GM19043 (cell line): Measurements from ENCODE around the gene SLC35F1.
"Not testable (repeated sequence)": the region's sequence is repeated elsewhere in the genome, so short reads cannot be mapped to it uniquely, and the experiment has no call there.

Experiments used
- ATAC-seq: cut with Tn5 transposase; IDR thresholded peaks from one replicate; pipeline ENCODE4 v1.9.1; 2021; ENCODE audit warnings: low read depth; ENCODE audit not compliant: unreplicated experiment

Gene SLC35F1

GRCh38 chr6:117976030-117976651 is 69.1 kb downstream of the SLC35F1 start:
- ATAC-seq: peak; percentile 66

DNA sequence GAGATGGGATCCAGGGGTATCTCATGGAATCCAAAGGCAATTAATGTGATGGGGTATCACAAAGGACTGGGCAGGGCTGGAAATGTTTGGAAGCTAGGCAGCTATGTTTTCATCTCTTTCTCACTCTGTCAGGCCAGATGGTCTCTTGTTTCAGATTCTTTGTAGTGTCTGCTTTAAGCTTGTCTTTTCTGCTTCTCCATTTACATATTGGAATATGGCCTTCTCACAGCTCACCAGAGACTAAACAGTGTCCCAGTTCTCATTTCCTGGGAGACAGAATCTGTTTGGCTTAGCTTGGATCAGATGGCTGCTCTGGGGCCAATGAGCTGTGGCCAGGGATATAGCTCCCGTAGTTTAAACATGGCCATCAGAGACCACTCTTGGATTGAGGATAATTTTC is 78.9 kb downstream of the SLC35F1 start:
- no peak for ATAC-seq

GRCh38 chr6:117986396-117986795 is 79.3 kb downstream of the SLC35F1 start:
- no peak for ATAC-seq

GRCh38 chr6:117989086-117989485 is 82.0 kb downstream of the SLC35F1 start:
- ATAC-seq: no peak

- no peak for ATAC-seq
Measured at GRCh38 chr6:117990151-117990550, 83.1 kb downstream of the SLC35F1 start.

DNA sequence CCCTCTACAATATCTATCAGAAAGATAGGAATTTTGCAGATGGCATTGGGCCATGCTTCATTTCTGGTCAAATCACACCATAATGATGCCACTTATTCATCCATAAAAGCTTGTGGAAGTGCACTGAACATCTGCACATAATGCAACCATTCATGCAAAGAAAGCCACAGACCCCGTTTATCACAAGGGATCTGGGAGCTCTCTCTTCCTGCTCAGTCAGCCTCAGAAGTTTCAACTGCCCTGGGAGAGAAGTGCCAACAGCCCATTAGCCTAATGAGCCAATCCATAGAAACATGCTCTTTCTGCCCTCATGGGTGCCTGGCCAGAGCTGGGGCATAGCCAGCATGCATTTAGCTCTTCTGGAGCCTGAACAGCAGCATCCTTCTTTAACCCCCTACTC is 85.8 kb downstream of the SLC35F1 start:
- ATAC-seq: no peak

DNA sequence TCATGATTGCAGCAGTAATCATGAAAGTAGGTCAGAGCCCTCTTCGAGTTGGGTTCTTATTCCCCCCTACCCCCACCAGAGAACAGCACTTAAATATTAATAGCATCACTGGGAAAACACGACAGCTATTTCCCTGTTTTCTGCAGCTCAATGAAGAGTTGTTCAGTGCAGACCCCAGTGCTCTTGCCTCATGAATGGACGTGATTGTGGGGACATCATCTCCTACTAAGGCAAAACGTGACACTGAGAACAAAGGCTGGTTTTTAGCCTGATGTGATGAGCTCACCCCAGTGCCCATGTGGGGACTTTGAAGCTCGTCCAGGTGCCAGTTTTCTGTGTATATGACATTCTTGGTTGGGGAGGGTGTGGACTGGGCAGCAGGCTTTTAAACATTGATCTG is 105.9 kb downstream of the SLC35F1 start:
- ATAC-seq: no peak

DNA sequence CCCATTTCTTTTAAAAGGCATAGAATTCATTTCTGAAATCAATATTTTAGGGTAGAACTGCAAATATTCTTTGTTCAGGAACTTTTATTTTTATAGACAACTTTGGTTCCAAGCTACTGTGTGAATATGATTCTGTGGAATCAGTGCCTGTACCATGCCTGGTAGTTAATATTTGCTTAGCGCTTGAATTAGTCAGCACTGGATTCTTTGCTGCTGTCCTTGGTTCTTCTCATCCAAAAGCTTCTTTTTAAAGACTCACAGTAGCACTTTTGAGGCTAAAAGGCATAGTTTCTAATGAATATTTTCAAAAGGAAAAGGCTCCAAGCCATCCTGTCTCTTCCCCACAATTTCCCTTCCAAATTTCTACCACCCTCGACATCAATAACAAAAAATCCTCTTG is 109.5 kb downstream of the SLC35F1 start:
- no peak for ATAC-seq

DNA sequence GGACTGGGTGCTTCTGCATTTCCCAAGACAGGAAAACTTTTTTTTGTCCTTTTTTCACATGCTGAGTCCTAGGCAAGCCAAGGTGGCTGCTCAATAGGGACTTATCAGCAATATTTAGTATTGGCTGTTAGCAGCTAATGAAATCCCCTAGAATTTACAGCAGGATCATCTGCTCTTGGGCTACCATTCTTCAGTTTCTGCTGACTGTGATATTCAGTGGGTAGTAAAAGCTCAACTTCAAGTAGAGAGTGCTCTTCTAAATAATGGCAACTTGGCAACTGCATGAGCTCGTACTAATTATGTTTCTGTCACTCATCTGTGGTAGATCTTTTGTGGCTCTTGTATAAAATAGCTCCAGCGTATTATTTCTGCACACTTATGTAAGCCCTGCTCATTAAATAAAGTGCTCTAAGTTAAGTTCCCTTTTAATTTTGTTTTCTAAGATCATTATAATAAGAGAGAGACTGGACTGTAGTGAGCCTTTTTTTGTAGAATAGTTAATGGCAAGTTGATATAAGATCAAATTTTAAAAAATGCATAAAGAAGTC is 110.3 kb downstream of the SLC35F1 start:
- ATAC-seq: no peak

- ATAC-seq: no peak
Measured at GRCh38 chr6:118023771-118024170, 116.7 kb downstream of the SLC35F1 start.

DNA sequence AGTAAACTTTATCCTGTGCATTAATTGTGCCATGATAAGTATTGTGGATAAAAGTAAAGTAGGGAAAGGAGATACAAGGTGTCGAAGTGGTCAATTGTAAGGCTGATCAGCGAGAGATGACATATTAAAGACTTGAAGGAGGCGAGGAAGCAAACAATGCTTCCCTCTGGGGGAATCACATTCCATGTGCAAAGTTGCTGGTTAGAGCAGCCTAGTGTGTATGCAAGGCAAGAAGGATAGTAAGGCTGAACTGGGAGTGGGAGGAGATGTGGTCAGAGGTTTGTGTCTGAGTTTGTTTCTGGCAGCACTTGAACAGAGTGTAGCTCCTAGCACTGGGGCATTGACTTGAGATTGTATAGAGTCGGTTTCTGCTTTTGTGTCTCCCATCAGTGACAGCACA is 122.9 kb downstream of the SLC35F1 start:
- ATAC-seq: no peak

GRCh38 chr6:118037479-118037878 is 130.4 kb downstream of the SLC35F1 start:
- ATAC-seq: not testable (repeated sequence)

DNA sequence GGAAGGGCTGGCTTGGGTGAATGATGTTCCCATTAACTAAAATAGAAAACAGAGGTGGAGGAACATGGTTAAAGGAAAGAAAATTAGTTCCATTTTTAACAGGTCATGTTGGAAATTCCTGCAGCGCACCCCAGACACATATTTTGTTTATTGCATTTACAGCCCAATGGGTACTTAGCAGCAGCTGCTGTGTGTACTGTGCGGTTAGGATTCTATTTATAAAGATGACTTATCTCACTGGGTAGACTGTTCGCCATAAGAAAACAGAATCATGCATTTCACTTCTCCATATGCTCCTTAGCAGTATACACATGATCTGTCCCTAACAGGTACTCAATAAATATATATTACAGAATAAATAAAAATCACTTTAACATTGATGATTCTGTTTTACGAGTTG is 135.8 kb downstream of the SLC35F1 start:
- ATAC-seq: no peak

GRCh38 chr6:118044275-118044674 is 137.2 kb downstream of the SLC35F1 start:
- ATAC-seq: no peak

GRCh38 chr6:118054082-118054481 is 147.0 kb downstream of the SLC35F1 start:
- ATAC-seq: no peak

DNA sequence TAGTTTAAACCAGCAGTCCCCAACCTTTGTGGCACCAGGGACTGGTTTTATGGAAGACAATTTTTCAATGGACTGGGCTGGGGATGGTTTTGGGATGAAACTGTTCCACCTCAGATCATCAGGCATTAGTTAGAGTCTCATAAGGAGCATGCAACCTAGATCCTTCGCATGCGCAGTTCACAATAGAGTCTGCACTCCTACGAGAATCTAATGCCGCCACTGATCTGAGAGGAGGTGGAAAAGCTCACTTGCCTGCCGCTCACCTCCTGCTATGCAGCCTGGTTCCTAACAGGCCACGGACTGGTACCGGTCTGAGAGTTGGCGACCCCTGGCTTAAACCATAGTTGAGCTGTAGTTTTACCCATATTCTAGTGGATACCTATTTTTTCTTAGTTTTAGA is 154.6 kb downstream of the SLC35F1 start:
- ATAC-seq: no peak

GRCh38 chr6:118080547-118080946 is 173.5 kb downstream of the SLC35F1 start:
- ATAC-seq: no peak

- no peak for ATAC-seq
Measured at GRCh38 chr6:118083711-118084110, 176.6 kb downstream of the SLC35F1 start.

DNA sequence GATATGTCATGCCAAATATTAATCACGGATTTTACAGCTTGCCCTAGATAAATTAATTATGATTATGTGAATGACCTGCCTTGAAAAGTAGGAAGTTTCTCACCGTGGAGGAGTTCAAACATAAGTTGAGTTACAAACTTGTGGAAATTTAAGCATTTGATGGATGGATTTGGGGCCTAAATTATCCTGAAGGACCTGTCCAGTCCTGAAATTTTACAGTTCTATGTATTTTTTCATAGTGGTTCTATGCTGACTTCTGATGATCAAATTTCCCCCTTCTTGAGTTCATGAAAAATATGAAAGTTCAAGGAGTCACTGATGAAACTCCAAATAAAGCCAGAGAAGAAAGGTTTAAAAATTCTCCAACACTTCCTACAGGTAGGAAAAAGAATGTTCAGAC is 178.6 kb downstream of the SLC35F1 start:
- no peak for ATAC-seq

- no peak for ATAC-seq
Measured at GRCh38 chr6:118086159-118086558, 179.1 kb downstream of the SLC35F1 start.

DNA sequence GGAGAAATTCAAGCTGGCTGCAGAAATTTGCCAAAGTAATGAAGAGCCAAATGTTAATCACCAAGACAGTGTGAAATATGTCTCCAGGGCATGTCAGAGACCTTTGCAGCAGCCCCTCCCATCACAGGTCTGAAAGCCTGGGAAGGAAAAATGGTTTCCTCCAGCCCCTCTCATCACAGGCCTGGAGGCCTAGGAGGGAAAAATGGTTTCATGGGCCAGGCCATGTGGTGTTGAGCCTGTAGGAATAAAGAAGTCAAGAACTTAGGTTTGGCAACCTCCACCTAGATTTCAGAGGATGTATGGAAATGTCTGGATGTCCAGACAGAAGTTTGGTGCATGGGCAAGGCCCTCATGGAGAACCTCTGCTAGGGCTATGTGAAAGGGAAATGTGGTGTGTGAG is 185.0 kb downstream of the SLC35F1 start:
- no peak for ATAC-seq

GRCh38 chr6:118097576-118097975 is 190.5 kb downstream of the SLC35F1 start:
- no peak for ATAC-seq

DNA sequence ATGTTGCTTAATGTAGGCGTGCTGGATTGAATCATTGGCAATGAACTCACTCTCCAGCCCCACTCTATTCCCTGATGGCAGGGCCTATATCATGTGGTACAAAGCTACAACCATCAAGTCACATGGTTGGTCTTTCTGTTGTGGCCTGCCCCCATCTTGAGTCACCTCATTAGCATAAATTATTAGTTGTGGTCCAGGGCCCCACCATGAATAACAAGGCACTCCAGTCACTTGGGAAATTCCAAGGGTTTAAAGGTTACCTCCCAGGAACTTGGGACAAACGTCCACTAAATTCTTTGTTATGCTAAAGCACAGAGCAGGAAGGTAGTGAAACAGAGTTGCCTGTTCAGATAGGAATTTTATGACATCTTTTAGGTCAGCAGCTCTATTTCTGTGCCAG is 193.7 kb downstream of the SLC35F1 start:
- no peak for ATAC-seq
